NCI-H1105 treated with DMSO at 0.1 percent for 48 hours (cell line): ENCODE measurements around the gene GTF2H2.
"Not testable (repeated sequence)": the region's sequence is repeated elsewhere in the genome, so short reads cannot be mapped to it uniquely, and the experiment has no call there.

Source experiments
- DNase-seq: peaks from one replicate; lab custom pipeline; 2025; lab: John Stamatoyannopoulos, UW

Gene GTF2H2

GRCh38 chr5:71011194-71011792 is 56.2 kb downstream of the GTF2H2 start:
- no peak for DNase-seq

- not testable (repeated sequence) for DNase-seq
These were observed 60.5 kb downstream of the GTF2H2 start for GRCh38 chr5:71006983-71007382.
